PC-9 (cell line): ENCODE measurements around the gene LCAT.

Experiments used
- CTCF ChIP-seq: fragments of 200-600 bp; sonication (generic); conservative IDR thresholded peaks from 2 replicates; pipeline ENCODE4 v1.6.1; 2017; ENCODE audit warnings: mixed run types, antibody characterized with exemption, mild to moderate bottlenecking, moderate library complexity
- EZH2 ChIP-seq: fragments of 200-600 bp; sonication (generic); IDR thresholded peaks from 2 replicates; pipeline ENCODE4 v1.8.0; 2017; ENCODE audit warnings: antibody characterized with exemption, low read depth

- no peak for TF ChIP-seq CTCF
- no peak for TF ChIP-seq EZH2
Measured at GRCh38 chr16:67948015-67948414, 4.1 kb upstream of the LCAT start.
